Type B pancreatic cell (in vitro differentiated cells): Measurements from ENCODE around the gene MRNIP. TPM values are rescaled to one million over a fixed set of nuclear protein-coding genes. Genes with fewer than 3 reads are reported as not detected.
A peak's percentile ranks its signal among the peaks of the same experiment; 100 is the strongest.

ENCODE experiments used
- DNase-seq: peaks from one replicate; pipeline ENCODE4 v3.0.0; 2021; ENCODE audit warnings: mixed read lengths; ENCODE audit not compliant: unreplicated experiment; ENCODE audit errors: extremely low spot score
- H3K27ac Mint-ChIP-seq: 2 replicates; pipeline ENCODE4 v1.8.0; 2021; ENCODE audit warnings: mild to moderate bottlenecking, mixed read lengths
- H3K27me3 Mint-ChIP-seq: 2 replicates; pipeline ENCODE4 v1.8.0; 2021; ENCODE audit warnings: mixed read lengths
- H3K36me3 Mint-ChIP-seq: 2 replicates; pipeline ENCODE4 v1.8.0; 2021; ENCODE audit warnings: mixed read lengths
- H3K4me1 Mint-ChIP-seq: one replicate; pipeline ENCODE4 v1.8.0; 2021; ENCODE audit warnings: mixed read lengths; ENCODE audit not compliant: unreplicated experiment
- H3K4me3 Mint-ChIP-seq: 2 replicates; pipeline ENCODE4 v1.8.0; 2021; ENCODE audit warnings: mild to moderate bottlenecking, mixed read lengths
- H3K9me3 Mint-ChIP-seq: 2 replicates; pipeline ENCODE4 v1.8.0; 2021; ENCODE audit warnings: mixed read lengths
- long read RNA-seq: library from polyadenylated mRNA; unstranded; transcript quantifications from one replicate; pipeline ENCODE4 v2.0.0, GENCODE V29; 2020
- total RNA-seq: library from RNA; stranded (reverse); gene quantifications from 2 replicates; pipeline ENCODE4 v1.2.1, GENCODE V29; 2021; ENCODE audit warnings: low replicate concordance
- TF ChIP-seq, protein P1 (sequence below): fragments of 200-600 bp; sonication (generic); conservative IDR thresholded peaks from 2 replicates; pipeline ENCODE4 v1.5.0; 2021; ENCODE audit warnings: antibody characterized with exemption, mild to moderate bottlenecking

The MRNIP gene, protein sequence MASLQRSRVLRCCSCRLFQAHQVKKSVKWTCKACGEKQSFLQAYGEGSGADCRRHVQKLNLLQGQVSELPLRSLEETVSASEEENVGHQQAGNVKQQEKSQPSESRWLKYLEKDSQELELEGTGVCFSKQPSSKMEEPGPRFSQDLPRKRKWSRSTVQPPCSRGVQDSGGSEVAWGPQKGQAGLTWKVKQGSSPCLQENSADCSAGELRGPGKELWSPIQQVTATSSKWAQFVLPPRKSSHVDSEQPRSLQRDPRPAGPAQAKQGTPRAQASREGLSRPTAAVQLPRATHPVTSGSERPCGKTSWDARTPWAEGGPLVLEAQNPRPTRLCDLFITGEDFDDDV
- total RNA-seq = 31.1 and 47.6 TPM in 2 replicates
- long read RNA-seq, transcript MRNIP-201 (7 exons, 1,238 nt) = major isoform, 18 of 31 reads
- long read RNA-seq, partial matches to known transcripts = 2 of 31 reads
- long read RNA-seq, other reads (novel, unspliced or antisense) = 9 of 31 reads

DNA sequence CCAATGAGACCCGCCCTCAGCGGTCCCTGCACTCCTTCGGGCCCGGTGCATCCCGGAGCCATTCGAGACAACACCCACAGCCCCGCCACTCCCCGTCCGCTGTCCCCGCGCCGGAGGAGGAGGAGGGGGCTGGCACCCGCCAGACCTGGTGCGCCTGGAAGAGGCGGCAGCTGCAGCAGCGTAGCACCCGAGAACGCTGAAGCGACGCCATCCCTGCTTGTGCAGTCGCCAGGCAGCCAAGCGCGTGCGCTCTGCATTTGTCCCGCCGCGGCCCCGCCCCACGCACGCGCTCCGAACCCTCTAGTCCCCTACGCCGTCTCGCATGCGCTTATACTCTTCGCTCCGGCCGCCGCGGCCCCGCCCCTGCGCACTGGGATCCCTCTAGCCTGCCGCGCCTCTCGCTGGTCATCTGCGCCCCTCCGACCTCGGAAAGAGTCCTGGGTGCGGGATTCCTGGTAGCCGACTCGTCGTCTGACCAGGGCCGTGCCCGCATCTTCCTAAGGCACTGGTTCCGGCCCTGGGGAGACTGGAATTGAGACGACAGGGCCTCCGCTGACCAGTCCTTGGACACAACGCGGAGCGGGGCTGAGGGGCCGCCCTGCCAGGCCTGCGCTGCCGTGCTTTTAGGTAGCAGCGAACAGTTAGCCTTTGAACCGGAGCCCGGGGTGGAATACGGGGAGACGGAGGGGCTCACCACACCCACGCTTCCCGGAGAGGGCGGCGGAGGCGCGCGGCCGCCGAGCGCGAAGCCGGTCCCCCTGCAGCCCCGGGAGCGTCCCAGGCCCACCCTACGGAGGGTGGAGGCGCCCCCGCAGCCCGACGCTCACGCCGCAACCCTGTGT, at the start of gene MRNIP:
Gene MRNIP (minus strand): TSS at position 232 of the 842 bp plus-strand sequence. CDS start 21 bp downstream, at position 211.
- no peaks in the 10 kb centered on the region for H3K27me3 Mint-ChIP-seq
- peaks cover 10% of the 10 kb centered on the region for H3K36me3 Mint-ChIP-seq
- H3K4me1 Mint-ChIP-seq = peaks cover 18% of the 10 kb centered on the region
- peak; percentile 95 for DNase-seq
- TF ChIP-seq, protein P1, sequence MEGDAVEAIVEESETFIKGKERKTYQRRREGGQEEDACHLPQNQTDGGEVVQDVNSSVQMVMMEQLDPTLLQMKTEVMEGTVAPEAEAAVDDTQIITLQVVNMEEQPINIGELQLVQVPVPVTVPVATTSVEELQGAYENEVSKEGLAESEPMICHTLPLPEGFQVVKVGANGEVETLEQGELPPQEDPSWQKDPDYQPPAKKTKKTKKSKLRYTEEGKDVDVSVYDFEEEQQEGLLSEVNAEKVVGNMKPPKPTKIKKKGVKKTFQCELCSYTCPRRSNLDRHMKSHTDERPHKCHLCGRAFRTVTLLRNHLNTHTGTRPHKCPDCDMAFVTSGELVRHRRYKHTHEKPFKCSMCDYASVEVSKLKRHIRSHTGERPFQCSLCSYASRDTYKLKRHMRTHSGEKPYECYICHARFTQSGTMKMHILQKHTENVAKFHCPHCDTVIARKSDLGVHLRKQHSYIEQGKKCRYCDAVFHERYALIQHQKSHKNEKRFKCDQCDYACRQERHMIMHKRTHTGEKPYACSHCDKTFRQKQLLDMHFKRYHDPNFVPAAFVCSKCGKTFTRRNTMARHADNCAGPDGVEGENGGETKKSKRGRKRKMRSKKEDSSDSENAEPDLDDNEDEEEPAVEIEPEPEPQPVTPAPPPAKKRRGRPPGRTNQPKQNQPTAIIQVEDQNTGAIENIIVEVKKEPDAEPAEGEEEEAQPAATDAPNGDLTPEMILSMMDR = no peak
- peak within 1 kb of the TSS; percentile 93 for H3K27ac Mint-ChIP-seq
- H3K4me3 Mint-ChIP-seq = peak within 1 kb of the TSS; percentile 93
- no peaks in the 10 kb centered on the region for H3K9me3 Mint-ChIP-seq

DNA sequence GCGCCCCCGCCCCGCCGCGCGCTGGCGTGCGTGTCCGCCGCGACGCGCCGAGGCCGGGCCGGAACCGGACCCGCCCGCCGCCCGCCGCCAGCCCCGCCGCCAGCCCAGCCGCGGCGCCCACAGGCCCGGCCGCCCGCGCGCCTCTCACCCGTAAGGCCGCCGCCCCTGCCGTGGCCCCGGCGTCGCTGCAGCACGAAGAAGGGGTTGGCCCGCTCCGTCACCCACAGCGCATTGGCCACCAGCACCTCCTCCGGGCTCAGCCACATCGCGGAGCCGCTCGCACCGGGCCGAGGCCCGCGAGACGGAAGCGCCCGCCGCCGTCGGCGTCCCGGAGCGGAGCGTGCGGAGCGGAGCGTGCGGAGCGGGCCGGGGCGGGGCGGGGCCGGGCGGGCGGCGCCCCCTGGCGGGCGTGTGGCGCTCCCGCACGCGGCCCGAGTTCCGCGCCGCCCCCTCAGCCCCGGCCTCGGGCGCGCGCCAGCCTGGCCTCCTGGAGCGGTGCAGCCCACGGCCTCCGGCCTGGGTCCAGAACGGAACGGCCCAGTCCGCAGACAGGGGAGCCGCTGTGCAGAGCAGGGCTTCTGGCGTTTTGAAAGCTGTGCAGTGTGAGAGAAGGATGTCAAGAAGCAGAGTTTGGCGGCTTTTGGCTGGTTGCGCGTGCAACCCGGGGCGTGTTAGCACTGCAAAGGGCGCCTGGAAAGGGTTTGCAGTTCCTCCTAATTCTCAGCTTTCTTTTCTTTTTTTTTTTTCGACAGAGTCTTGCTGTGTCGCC, 49.1 kb upstream of the MRNIP start, which contains the start of gene TBC1D9B:
Gene TBC1D9B (minus strand): TSS at position 342 of the 769 bp plus-strand sequence. CDS start 76 bp downstream, at position 266.
- H3K4me3 Mint-ChIP-seq = peak within 1 kb of the TSS; percentile 90
- H3K36me3 Mint-ChIP-seq = peaks cover 14% of the 10 kb centered on the region
- peaks cover 4% of the 10 kb centered on the region for H3K4me1 Mint-ChIP-seq
- no peaks in the 10 kb centered on the region for H3K9me3 Mint-ChIP-seq
- no peak for DNase-seq
- TF ChIP-seq, protein P1 = peak; percentile 65
- H3K27me3 Mint-ChIP-seq = no peaks in the 10 kb centered on the region
- H3K27ac Mint-ChIP-seq = peak within 1 kb of the TSS; percentile 79

- TF ChIP-seq, protein P1 = no peak
- Mint-ChIP-seq H3K27me3 (no peaks in the 10 kb centered on the region), H3K27ac (peak overlapping the region; percentile 79), H3K4me1 (peaks cover 4% of the 10 kb centered on the region), H3K36me3 (peaks cover 14% of the 10 kb centered on the region), H3K9me3 (no peaks in the 10 kb centered on the region), H3K4me3 (peak overlapping the region; percentile 90)
- DNase-seq = no peak
Observed at GRCh38 chr5:179906795-179907555, 48.4 kb upstream of the MRNIP start.

GRCh38 chr5:179906294-179906794, 47.7 kb upstream of the MRNIP start:
- TF ChIP-seq, protein P1 = no peak
- peaks cover 14% of the 10 kb centered on the region for H3K36me3 Mint-ChIP-seq
- H3K27ac Mint-ChIP-seq = no peak overlapping the region
- H3K4me1 Mint-ChIP-seq = peaks cover 4% of the 10 kb centered on the region
- no peaks in the 10 kb centered on the region for H3K9me3 Mint-ChIP-seq
- no peak for DNase-seq
- H3K27me3 Mint-ChIP-seq = no peaks in the 10 kb centered on the region
- peak overlapping the region; percentile 90 for H3K4me3 Mint-ChIP-seq
